ENCODE measurements around the gene ZMAT2. TPM values are rescaled to one million over a fixed set of nuclear protein-coding genes. Genes with fewer than 3 reads are reported as not detected.

ZMAT2 gene
- total RNA-seq, 4 donors from 2014 or later: 35.1 to 46.0 (median 37.5) TPM

DNA sequence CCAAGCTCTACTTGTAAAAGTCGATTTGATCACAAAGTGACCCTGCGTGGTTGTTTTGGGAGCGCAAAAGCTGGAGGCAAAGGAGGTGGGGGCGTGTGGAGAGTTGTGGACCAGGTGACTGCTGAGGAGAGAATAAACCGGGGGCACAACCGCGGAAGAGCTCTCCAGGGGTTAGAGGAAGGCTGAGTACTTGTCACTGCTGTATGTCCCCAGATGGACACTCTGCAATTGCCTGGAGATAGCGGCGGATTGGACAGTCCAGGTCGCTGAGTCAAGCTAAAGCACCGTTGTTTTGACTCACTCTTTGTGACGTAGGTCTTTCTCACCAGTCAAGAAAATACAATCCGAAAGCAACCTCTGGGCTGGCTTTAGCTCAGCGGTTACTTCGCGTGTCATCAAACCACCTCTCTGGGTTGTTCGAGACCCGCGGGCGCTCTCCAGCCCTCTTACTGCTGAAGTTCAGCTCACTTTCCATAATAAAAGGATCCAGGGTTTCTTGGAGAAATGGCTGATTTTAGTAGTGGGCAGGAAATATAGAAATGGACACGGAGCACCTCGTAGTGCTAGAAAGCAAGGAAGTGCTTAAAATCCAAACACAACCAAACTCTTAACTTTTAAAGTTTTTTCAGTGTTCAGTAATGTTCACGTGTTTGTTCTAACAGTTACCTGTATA lies 25.7 kb downstream of the ZMAT2 start:
- Histone ChIP-seq H3K4me1 (no peaks in the 10 kb centered on the region), H3K9me3 (no peaks in the 10 kb centered on the region), H3K4me3 (replicated peaks in 1 of 3) (no peak overlapping the region), H3K27ac (no peak overlapping the region), H3K36me3 (no peaks in the 10 kb centered on the region), H3K27me3 (no peaks in the 10 kb centered on the region)
- peak; percentile 55 to 64 for DNase-seq
- intact Hi-C loops (cut with DNase I): no loop called here
- TF ChIP-seq, protein P1, sequence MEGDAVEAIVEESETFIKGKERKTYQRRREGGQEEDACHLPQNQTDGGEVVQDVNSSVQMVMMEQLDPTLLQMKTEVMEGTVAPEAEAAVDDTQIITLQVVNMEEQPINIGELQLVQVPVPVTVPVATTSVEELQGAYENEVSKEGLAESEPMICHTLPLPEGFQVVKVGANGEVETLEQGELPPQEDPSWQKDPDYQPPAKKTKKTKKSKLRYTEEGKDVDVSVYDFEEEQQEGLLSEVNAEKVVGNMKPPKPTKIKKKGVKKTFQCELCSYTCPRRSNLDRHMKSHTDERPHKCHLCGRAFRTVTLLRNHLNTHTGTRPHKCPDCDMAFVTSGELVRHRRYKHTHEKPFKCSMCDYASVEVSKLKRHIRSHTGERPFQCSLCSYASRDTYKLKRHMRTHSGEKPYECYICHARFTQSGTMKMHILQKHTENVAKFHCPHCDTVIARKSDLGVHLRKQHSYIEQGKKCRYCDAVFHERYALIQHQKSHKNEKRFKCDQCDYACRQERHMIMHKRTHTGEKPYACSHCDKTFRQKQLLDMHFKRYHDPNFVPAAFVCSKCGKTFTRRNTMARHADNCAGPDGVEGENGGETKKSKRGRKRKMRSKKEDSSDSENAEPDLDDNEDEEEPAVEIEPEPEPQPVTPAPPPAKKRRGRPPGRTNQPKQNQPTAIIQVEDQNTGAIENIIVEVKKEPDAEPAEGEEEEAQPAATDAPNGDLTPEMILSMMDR (IDR thresholded peaks at IDR 0.05): no peak
- TF ChIP-seq POLR2A (IDR thresholded peaks at IDR 0.05): no peak
- WGBS, 2 donors: 5 to 11% methylated on average over 23 of the region's 23 CpGs

DNA sequence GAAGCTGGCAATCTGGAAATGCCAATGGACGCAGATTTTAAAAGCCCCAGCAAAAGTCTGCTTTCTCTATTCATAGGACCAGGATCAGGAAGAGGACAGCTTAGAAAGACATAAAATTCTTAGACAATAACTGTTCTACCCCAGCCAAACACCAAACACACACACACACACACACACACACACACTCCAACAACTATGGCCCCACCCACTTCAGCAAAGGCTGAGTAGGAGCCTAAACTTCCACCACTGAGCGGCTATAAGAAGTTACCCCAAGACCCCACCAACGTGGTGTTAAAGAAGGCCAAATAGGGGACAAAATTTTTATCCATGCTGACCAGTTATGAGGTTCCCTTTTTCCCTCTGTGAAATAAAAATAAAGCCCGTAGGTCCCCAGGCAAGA lies 32.9 kb downstream of the ZMAT2 start:
- no peaks in the 10 kb centered on the region for H3K9me3 ChIP-seq
- DNase-seq: no peak
- no peaks in the 10 kb centered on the region for H3K4me1 ChIP-seq
- H3K36me3 ChIP-seq: no peaks in the 10 kb centered on the region
- intact Hi-C loops (cut with DNase I): no loop called here
- no peak overlapping the region for H3K27ac ChIP-seq
- 43 to 66% methylated on average over 4 of the region's 4 CpGs for WGBS, 2 donors
- no peak for TF ChIP-seq POLR2A (IDR thresholded peaks at IDR 0.05)
- TF ChIP-seq, protein P1 (IDR thresholded peaks at IDR 0.05): no peak
- no peaks in the 10 kb centered on the region for H3K27me3 ChIP-seq
- no peak overlapping the region for H3K4me3 ChIP-seq (replicated peaks in 1 of 3)

DNA sequence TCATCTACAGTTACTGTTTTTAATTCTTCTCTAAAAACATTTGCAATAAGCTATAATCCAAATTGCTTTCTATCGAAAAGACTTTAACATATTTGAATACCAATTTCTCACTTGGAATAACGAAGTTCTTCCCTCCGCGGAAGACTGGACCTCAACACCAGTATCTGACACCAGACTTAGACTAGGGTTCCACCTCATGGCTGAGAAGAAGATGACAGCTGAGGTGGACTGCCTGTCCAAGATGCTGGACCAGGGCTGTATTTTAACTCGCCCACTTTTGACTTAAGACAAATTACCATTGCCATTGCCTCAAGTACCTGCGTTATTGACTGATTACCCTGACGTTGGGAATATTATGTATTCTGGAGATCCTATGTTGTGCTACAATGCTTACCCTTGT lies 34.1 kb downstream of the ZMAT2 start:
- H3K27me3 ChIP-seq: no peaks in the 10 kb centered on the region
- H3K27ac ChIP-seq: no peak overlapping the region
- H3K4me3 ChIP-seq (replicated peaks in 1 of 3): no peak overlapping the region
- intact Hi-C loops (cut with DNase I): no loop called here
- WGBS, 2 donors: 59 to 66% methylated on average over 7 of the region's 7 CpGs
- H3K9me3 ChIP-seq: no peaks in the 10 kb centered on the region
- no peak for TF ChIP-seq POLR2A (IDR thresholded peaks at IDR 0.05)
- TF ChIP-seq, protein P1 (IDR thresholded peaks at IDR 0.05): peak in 4 of 6 experiments; percentile 11 to 36 (median 30)
- no peak for DNase-seq
- H3K4me1 ChIP-seq: no peaks in the 10 kb centered on the region
- H3K36me3 ChIP-seq: no peaks in the 10 kb centered on the region

DNA sequence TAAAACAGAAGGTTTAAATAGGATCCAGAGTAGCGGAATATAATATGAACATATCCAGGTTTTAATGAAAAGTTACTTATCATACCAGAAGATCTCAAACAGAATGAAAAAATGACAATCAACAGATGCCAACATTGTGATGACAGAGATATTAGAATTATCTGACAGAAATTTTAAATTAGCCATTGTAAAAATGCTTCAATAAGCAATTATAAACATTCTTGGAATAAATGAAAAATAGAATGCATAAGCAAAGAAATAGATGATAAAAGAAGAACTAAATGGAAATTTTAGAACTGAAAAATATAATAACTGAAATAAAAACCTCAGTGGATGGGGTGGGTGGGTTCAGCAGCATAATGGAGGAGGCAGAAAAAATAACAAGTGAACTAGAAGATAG lies 37.2 kb downstream of the ZMAT2 start:
- intact Hi-C loops (cut with DNase I): no loop called here
- DNase-seq: no peak
- no peak for TF ChIP-seq POLR2A (IDR thresholded peaks at IDR 0.05)
- no peaks in the 10 kb centered on the region for H3K9me3 ChIP-seq
- no peak overlapping the region for H3K4me3 ChIP-seq (replicated peaks in 1 of 3)
- no peaks in the 10 kb centered on the region for H3K36me3 ChIP-seq
- WGBS, 2 donors: 79 to 80% methylated on average over 1 of the region's 1 CpG
- no peaks in the 10 kb centered on the region for H3K4me1 ChIP-seq
- no peak overlapping the region for H3K27ac ChIP-seq
- H3K27me3 ChIP-seq: no peaks in the 10 kb centered on the region

DNA sequence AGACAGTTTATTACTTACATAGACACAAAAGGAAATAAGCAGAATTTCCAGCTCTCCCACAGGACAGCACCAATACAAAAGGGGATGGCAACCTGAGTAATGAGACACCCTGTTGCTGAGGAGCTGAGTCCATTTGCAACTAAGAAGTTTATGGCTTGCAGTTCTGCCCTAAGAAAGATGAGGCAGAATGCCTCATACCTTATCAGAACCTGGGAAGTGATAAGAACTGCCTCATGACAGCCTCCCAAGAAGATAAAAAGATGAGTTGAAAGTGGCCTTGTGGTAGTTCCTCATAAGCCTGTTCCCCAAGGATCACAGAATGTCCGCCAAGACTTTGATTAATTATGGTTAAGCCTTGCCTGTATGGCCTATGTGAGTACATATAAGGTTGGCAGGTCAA lies 41.7 kb downstream of the ZMAT2 start:
- no peak overlapping the region for H3K27ac ChIP-seq
- no peaks in the 10 kb centered on the region for H3K9me3 ChIP-seq
- no peaks in the 10 kb centered on the region for H3K36me3 ChIP-seq
- no peaks in the 10 kb centered on the region for H3K27me3 ChIP-seq
- no peaks in the 10 kb centered on the region for H3K4me1 ChIP-seq
- WGBS, 2 donors: 68 to 89% methylated on average over 1 of the region's 1 CpG
- no peak for DNase-seq
- intact Hi-C loops (cut with DNase I): no loop called here
- TF ChIP-seq, protein P1 (IDR thresholded peaks at IDR 0.05): no peak
- TF ChIP-seq POLR2A (IDR thresholded peaks at IDR 0.05): no peak
- H3K4me3 ChIP-seq (replicated peaks in 1 of 3): no peak overlapping the region

Data from thyroid gland (tissue), 4 donors.